ENCODE measurements around the gene ZNF716.
"Not testable (repeated sequence)": the region's sequence is repeated elsewhere in the genome, so short reads cannot be mapped to it uniquely, and the experiment has no call there.

Gene ZNF716

GRCh38 chr7:57437581-57437980 is 12.4 kb upstream of the ZNF716 start:
- ChIA-PET CTCF (no interaction called here), POLR2A (no interaction called here)
- no peak for DNase-seq (ENCODE audit: low read depth, low spot score)
- TF ChIP-seq CTCF (IDR thresholded peaks at IDR 0.05; ENCODE audit: insufficient read depth, low read length, missing control alignments) = no peak
- H3K4me3 ChIP-seq (ENCODE audit: low read depth, low read length) = no peak overlapping the region

GRCh38 chr7:57438244-57438643 is 11.7 kb upstream of the ZNF716 start:
- DNase-seq (ENCODE audit: low read depth, low spot score) = no peak
- ChIA-PET POLR2A (no interaction called here), CTCF (no interaction called here)
- no peak overlapping the region for H3K4me3 ChIP-seq (ENCODE audit: low read depth, low read length)
- no peak for TF ChIP-seq CTCF (IDR thresholded peaks at IDR 0.05; ENCODE audit: insufficient read depth, low read length, missing control alignments)

- DNase-seq (ENCODE audit: low read depth, low spot score) = no peak
- TF ChIP-seq CTCF (IDR thresholded peaks at IDR 0.05; ENCODE audit: insufficient read depth, low read length, missing control alignments) = no peak
- CTCF ChIA-PET = no interaction called here
- POLR2A ChIA-PET = no interaction called here
- H3K4me3 ChIP-seq (ENCODE audit: low read depth, low read length) = no peak overlapping the region
These were observed 6.4 kb upstream of the ZNF716 start for GRCh38 chr7:57443567-57443966.

- POLR2A ChIA-PET; CTCF ChIA-PET; DNase-seq (ENCODE audit: low read depth, low spot score); H3K4me3 ChIP-seq (ENCODE audit: low read depth, low read length): not testable (repeated sequence)
These were observed 19.3 kb downstream of the ZNF716 start for GRCh38 chr7:57469186-57469828.

GRCh38 chr7:57480304-57480703 is 30.3 kb downstream of the ZNF716 start:
- POLR2A ChIA-PET; DNase-seq (ENCODE audit: low read depth, low spot score): not testable (repeated sequence)

GRCh38 chr7:57485022-57485421 is 35.0 kb downstream of the ZNF716 start:
- CTCF ChIA-PET; POLR2A ChIA-PET; H3K4me3 ChIP-seq (ENCODE audit: low read depth, low read length); DNase-seq (ENCODE audit: low read depth, low spot score): not testable (repeated sequence)

More at GRCh38 chr7:57480304-57480703, 30.3 kb downstream of the ZNF716 start:
- H3K4me3 ChIP-seq (ENCODE audit: low read depth, low read length); CTCF ChIA-PET: not testable (repeated sequence)

GRCh38 chr7:57487957-57488356 is 38.0 kb downstream of the ZNF716 start:
- ChIA-PET CTCF (no interaction called here), POLR2A (no interaction called here)
- no peak for DNase-seq (ENCODE audit: low read depth, low spot score)
- no peak for TF ChIP-seq CTCF (IDR thresholded peaks at IDR 0.05; ENCODE audit: insufficient read depth, low read length, missing control alignments)
- no peak overlapping the region for H3K4me3 ChIP-seq (ENCODE audit: low read depth, low read length)

- POLR2A ChIA-PET; DNase-seq (ENCODE audit: low read depth, low spot score); CTCF ChIA-PET; H3K4me3 ChIP-seq (ENCODE audit: low read depth, low read length): not testable (repeated sequence)
These were observed 45.1 kb downstream of the ZNF716 start for GRCh38 chr7:57495111-57495510.

GRCh38 chr7:57496395-57496794 is 46.4 kb downstream of the ZNF716 start:
- ChIA-PET CTCF (no interaction called here), POLR2A (no interaction called here)
- DNase-seq (ENCODE audit: low read depth, low spot score) = no peak
- no peak overlapping the region for H3K4me3 ChIP-seq (ENCODE audit: low read depth, low read length)
- TF ChIP-seq CTCF (IDR thresholded peaks at IDR 0.05; ENCODE audit: insufficient read depth, low read length, missing control alignments) = no peak
